Measurements from ENCODE around the gene RHBDD1.

DNA sequence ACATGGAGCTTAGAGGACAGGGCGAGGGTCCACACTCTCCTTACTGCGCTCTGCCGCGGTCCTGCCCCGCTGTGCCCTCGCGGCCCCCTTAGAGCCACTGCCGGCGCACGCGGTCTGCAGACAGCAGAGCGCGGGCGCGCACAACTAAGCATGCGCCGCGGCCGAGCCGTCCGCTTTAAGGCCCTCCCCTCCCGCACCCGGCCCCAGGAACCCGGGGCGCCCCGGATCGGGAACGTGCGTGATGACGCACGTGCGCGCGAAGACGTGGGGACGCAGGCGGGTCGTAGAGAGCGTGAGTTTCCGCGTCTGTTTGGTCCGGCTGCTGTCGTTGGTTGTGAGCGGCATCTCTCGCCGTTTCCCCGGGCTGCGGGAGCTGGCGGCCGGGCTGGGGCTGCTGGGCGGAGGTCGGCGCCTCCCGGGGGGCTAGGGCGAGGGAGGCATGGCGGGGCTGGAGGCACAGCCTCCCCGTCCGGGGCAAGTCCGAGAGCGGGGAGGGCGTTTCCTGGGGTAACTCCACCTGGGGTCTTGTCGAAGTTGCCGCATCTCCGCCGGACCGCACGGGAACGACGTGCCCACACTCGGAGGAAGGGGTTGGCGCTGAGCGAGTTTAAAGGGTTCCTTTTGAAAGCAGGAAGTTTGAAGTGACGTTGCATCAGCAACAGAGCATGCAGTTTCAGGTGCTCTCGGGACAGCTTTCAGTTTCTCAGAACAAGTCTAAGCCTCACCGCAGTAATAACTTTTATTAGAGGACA is at the start of gene RHBDD1:
- TF ChIP-seq, protein P1, sequence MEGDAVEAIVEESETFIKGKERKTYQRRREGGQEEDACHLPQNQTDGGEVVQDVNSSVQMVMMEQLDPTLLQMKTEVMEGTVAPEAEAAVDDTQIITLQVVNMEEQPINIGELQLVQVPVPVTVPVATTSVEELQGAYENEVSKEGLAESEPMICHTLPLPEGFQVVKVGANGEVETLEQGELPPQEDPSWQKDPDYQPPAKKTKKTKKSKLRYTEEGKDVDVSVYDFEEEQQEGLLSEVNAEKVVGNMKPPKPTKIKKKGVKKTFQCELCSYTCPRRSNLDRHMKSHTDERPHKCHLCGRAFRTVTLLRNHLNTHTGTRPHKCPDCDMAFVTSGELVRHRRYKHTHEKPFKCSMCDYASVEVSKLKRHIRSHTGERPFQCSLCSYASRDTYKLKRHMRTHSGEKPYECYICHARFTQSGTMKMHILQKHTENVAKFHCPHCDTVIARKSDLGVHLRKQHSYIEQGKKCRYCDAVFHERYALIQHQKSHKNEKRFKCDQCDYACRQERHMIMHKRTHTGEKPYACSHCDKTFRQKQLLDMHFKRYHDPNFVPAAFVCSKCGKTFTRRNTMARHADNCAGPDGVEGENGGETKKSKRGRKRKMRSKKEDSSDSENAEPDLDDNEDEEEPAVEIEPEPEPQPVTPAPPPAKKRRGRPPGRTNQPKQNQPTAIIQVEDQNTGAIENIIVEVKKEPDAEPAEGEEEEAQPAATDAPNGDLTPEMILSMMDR (IDR thresholded peaks at IDR 0.05), result no peak
- TF ChIP-seq POLR2A (IDR thresholded peaks at IDR 0.05), result peak; percentile 84
